Measurements from ENCODE around the gene CIAO3. TPM values are rescaled to one million over a fixed set of nuclear protein-coding genes. Genes with fewer than 3 reads are reported as not detected.

CIAO3 gene
- polyA plus RNA-seq, 4 donors, result 21.7 to 32.2 (median 27.6) TPM

DNA sequence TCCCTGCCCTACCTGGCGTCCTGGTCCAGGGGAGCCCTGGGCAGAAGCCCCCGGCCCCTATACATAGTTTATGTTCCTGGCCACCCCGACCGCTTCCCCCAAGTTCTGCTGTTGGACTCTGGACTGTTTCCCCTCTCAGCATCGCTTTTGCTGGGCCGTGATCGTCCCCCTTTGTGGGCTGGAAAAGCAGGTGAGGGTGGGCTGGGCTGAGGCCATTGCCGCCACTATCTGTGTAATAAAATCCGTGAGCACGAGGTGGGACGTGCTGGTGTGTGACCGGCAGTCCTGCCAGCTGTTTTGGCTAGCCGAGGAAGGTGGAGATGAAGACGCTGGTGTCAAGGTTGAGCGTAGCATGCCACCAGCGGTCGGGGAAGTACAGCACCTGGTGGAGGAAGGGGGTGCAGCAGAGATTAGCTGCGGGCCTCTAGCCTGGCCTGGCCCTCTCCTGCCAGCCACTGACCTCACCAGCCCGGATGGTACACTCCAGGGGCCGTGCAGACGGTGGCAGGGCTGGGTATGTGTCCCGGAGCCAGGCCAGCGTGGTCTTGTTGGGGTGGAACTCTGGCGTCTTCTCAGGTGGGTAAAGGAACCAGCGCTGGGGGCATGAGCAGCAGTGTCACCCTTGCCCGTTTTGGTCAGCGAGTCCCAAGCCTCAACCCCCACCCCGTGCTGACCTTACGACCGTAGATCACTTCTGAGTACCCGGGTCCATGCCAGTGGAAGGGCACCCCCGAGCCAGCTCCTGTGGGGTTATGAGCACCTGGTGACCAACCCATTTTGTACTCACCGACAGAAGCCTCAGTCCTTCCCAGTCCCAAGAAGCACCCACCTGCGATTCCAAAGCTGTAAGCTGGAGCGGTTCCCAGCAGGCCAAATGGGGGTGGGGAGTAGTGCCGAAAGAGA is 58.1 kb downstream of the CIAO3 start:
- DNase-seq (ENCODE audit: low read depth in 4 of 4, low spot score in 2 of 4), result no peak

GRCh38 chr16:681746-682427 is 58.9 kb downstream of the CIAO3 start:
- no peak for DNase-seq (ENCODE audit: low read depth in 4 of 4, low spot score in 2 of 4)

DNA sequence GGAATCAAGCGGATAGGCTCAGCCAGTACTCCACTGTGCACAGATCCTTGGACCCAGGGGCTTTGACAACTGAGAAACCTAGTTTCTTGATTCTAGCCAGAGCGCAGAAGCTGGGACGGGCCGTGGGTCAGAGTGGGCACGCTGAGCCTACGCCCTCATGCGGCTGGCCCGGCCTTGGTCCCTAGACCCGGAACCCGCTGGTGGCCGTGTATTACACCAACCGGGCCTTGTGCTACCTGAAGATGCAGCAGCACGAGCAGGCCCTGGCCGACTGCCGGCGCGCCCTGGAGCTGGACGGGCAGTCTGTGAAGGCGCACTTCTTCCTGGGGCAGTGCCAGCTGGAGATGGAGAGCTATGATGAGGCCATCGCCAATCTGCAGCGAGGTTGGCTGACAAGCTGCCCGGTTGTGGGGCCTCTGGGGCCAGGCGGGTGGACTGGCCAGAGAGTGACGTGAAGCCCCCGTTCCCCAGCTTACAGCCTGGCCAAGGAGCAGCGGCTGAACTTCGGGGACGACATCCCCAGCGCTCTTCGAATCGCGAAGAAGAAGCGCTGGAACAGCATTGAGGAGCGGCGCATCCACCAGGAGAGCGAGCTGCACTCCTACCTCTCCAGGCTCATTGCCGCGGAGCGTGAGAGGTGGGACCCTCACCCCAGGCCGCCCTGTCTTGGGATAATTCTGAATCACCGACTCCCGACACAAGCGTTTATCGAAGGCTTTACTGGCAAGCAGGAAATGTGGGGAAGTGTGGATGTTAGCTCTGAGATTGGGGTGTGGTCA is 59.6 kb downstream of the CIAO3 start:
- no peak for DNase-seq (ENCODE audit: low read depth in 4 of 4, low spot score in 2 of 4)

GRCh38 chr16:680625-680945 is 60.2 kb downstream of the CIAO3 start:
- DNase-seq (ENCODE audit: low read depth in 4 of 4, low spot score in 2 of 4), result no peak

GRCh38 chr16:679814-680624 is 60.8 kb downstream of the CIAO3 start, which contains the start of gene STUB1:
TSS of gene STUB1 (plus strand) at chr16:680410. CDS start at chr16:680526, 116 bp downstream.
- peak in 3 of 4 donors; percentile 55 to 69 (median 59) for DNase-seq (ENCODE audit: low read depth in 4 of 4, low spot score in 2 of 4)

Other genes starting within 250 kb of the CIAO3 start
- 10 to 100 TPM; 20.0 to 40.2 (median 32.6) TPM for gene CAPN15, start 213.3 kb downstream of the CIAO3 start, polyA plus RNA-seq (ENCODE audit: insufficient read length in 4 of 4)
- gene PRR35, start 180.6 kb downstream of the CIAO3 start, polyA plus RNA-seq (ENCODE audit: insufficient read length in 4 of 4), result 10 to 100 TPM in 3 of 4 donors, 1 to 10 TPM in 1; 8.2 to 20.3 (median 16.6) TPM
- gene NHLRC4, start 174.0 kb downstream of the CIAO3 start, polyA plus RNA-seq (ENCODE audit: insufficient read length in 4 of 4), result 10 to 100 TPM in 1 of 4 donors, 1 to 10 TPM in 3; 7.3 to 13.7 (median 8.3) TPM
- gene PIGQ, start 171.0 kb downstream of the CIAO3 start, polyA plus RNA-seq (ENCODE audit: insufficient read length in 4 of 4), result 10 to 100 TPM; 44.9 to 92.7 (median 76.9) TPM
- gene RAB40C, start 150.9 kb downstream of the CIAO3 start, polyA plus RNA-seq (ENCODE audit: insufficient read length in 4 of 4), result 10 to 100 TPM; 15.4 to 32.2 (median 24.8) TPM
- gene WFIKKN1, start 110.0 kb downstream of the CIAO3 start, polyA plus RNA-seq (ENCODE audit: insufficient read length in 4 of 4), result 1 to 10 TPM in 3 of 4 donors, under 1 TPM in 1; 0.83 to 3.7 (median 2.3) TPM
- gene METTL26, start 104.7 kb downstream of the CIAO3 start, polyA plus RNA-seq (ENCODE audit: insufficient read length in 4 of 4), result 10 to 100 TPM; 40.1 to 81.6 (median 60.1) TPM
- 10 to 100 TPM; 13.6 to 30.9 (median 25.1) TPM for gene MCRIP2, start 99.2 kb downstream of the CIAO3 start, polyA plus RNA-seq (ENCODE audit: insufficient read length in 4 of 4)
- gene WDR90, start 91.6 kb downstream of the CIAO3 start, polyA plus RNA-seq (ENCODE audit: insufficient read length in 4 of 4), result 10 to 100 TPM; 23.5 to 76.1 (median 52.9) TPM
- gene RHOT2, start 72.9 kb downstream of the CIAO3 start, polyA plus RNA-seq (ENCODE audit: insufficient read length in 4 of 4), result 100 to 1,000 TPM in 1 of 4 donors, 10 to 100 TPM in 3; 53.4 to 131 (median 95.7) TPM
- 1 to 10 TPM; 1.1 to 3.4 (median 1.7) TPM for gene RHBDL1, start 65.3 kb downstream of the CIAO3 start, polyA plus RNA-seq (ENCODE audit: insufficient read length in 4 of 4)
- 100 to 1,000 TPM; 110 to 187 (median 117) TPM for gene STUB1, start 60.6 kb downstream of the CIAO3 start, polyA plus RNA-seq (ENCODE audit: insufficient read length in 4 of 4)
- gene JMJD8, start 56.7 kb downstream of the CIAO3 start, polyA plus RNA-seq (ENCODE audit: insufficient read length in 4 of 4), result 10 to 100 TPM; 55.7 to 85.7 (median 69.2) TPM
- gene WDR24, start 50.6 kb downstream of the CIAO3 start, polyA plus RNA-seq (ENCODE audit: insufficient read length in 4 of 4), result 10 to 100 TPM in 3 of 4 donors, 1 to 10 TPM in 1; 9.1 to 18.3 (median 13.1) TPM
- 1 to 10 TPM in 2 of 4 donors, under 1 TPM in 2; 0.69 to 1.7 (median 1.2) TPM for gene FBXL16, start 35.2 kb downstream of the CIAO3 start, polyA plus RNA-seq (ENCODE audit: insufficient read length in 4 of 4)
- gene METRN, start 25.9 kb downstream of the CIAO3 start, polyA plus RNA-seq (ENCODE audit: insufficient read length in 4 of 4), result 10 to 100 TPM in 2 of 4 donors, 1 to 10 TPM in 2; 4.7 to 14.0 (median 11.8) TPM
- gene ANTKMT, start 19.9 kb downstream of the CIAO3 start, polyA plus RNA-seq (ENCODE audit: insufficient read length in 4 of 4), result 10 to 100 TPM; 11.3 to 32.8 (median 21.2) TPM
- 1 to 10 TPM; 1.1 to 4.3 (median 3.4) TPM for gene CCDC78, start 14.6 kb downstream of the CIAO3 start, polyA plus RNA-seq (ENCODE audit: insufficient read length in 4 of 4)
- gene HAGHL, start 13.9 kb downstream of the CIAO3 start, polyA plus RNA-seq (ENCODE audit: insufficient read length in 4 of 4), result 1 to 10 TPM; 1.9 to 7.7 (median 7.3) TPM
- gene MSLN, start 19.7 kb upstream of the CIAO3 start, polyA plus RNA-seq (ENCODE audit: insufficient read length in 4 of 4), result 10 to 100 TPM; 11.6 to 26.2 (median 20.2) TPM
- gene RPUSD1, start 47.4 kb upstream of the CIAO3 start, polyA plus RNA-seq (ENCODE audit: insufficient read length in 4 of 4), result 10 to 100 TPM in 3 of 4 donors, 1 to 10 TPM in 1; 9.7 to 18.5 (median 16.5) TPM
- 10 to 100 TPM; 16.0 to 47.6 (median 28.0) TPM for gene CHTF18, start 47.6 kb upstream of the CIAO3 start, polyA plus RNA-seq (ENCODE audit: insufficient read length in 4 of 4)
- under 1 TPM in 3 of 4 donors, not detected in 1; 0.17 to 0.49 (median 0.27) TPM for gene GNG13, start 59.7 kb upstream of the CIAO3 start, polyA plus RNA-seq (ENCODE audit: insufficient read length in 4 of 4)
- 10 to 100 TPM; 14.6 to 26.5 (median 21.0) TPM for gene LMF1, start 230.0 kb upstream of the CIAO3 start, polyA plus RNA-seq (ENCODE audit: insufficient read length in 4 of 4)
- 1 to 10 TPM; 2.7 to 5.4 (median 4.9) TPM for gene SOX8, start 240.8 kb upstream of the CIAO3 start, polyA plus RNA-seq (ENCODE audit: insufficient read length in 4 of 4)

All from left renal cortex interstitium (tissue), 4 donors.